Measurements from ENCODE around the gene BCKDK. TPM values are rescaled to one million over a fixed set of nuclear protein-coding genes. Genes with fewer than 3 reads are reported as not detected.

Gene BCKDK
- 12.3 and 19.4 TPM in 2 replicates for total RNA-seq

DNA sequence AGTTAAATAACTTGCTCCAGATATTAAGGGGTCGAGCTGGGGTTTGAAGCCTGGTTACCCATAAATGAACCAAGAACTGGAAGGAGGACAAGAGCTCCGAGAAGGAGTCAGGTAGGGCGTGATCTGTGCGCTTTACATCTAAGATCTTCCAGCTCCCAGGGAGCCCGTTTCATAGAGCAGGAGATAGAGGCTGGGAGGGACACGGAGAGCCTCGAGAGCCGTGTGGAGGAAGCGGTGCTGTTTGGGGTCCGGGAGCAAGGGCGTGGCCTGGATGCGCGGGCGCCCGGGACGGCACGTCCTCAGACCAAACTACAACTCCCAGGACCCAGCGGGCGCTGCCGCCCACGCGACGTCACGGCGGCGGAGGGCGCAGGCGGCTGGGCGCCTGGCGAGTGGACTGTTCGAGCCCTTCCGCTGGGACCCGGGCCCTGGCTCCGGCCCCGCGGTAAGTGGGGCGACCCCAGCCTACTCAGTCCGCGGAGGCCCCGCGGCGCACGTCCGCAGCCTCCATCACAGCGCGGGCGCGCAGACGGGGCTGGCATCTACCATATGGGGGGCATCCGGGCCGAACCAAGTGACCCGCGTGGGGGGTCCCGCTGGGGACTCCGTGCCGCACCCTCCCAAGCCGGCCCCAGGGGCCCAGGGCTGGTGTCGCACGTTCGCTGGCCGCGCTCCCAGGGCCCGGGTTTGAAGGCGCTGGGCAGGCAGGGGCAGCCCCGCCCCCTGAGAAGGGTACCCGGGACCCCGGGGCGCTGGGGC lies at the start of gene BCKDK:
BCKDK (plus strand) TSS at position 352 of the 759 bp plus-strand sequence. CDS start 838 bp downstream, outside the sequence.

GRCh38 chr16:31073970-31074813 lies 34.0 kb upstream of the BCKDK start, which contains the start of the genes ZNF646 and ZNF668:
ZNF646 (plus strand) TSS chr16:31074422; CDS start chr16:31076325, 1,903 bp downstream.
ZNF668 (minus strand) TSS chr16:31074240; CDS start chr16:31064459, 9,781 bp downstream.

GRCh38 chr16:31088459-31089183 lies 19.6 kb upstream of the BCKDK start, which contains the start of gene PRSS53:
PRSS53 (minus strand) TSS chr16:31088943; CDS start chr16:31088809, 134 bp downstream.

DNA sequence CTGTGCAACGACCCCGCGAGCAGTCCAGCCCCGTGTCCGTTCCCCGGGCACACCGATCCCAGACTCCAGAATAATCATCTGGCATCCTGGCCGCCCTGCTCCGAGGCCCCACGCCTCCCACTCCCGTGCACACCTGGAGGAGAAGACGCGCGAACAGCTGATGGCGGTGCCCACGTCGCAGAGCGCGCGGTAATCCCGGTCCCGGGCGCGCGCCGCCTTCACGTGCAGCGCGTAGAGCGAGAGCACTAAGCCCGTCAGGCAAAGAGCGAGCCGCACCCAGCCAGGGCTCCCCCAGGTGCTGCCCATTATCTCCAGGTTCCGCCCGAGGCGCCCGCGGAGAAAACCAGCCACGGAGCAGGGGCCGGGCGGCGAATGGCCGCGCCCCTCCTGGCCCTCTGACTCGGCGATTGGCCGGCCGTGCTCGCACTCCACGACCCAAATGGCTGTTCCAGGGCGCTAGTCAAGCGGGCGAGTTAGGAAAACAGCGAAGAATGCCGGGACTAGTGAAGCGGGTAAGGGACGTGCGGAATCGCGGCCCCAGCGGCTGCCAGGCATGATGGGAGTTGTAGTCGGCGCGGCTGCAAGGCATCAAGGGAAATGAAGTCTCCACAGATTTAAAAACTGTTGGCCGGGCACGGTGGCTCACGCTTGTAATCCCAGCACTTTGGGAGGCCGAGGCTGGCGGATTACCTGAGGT lies 13.6 kb upstream of the BCKDK start, which contains the start of gene VKORC1:
VKORC1 (minus strand) TSS at position 374 of the 697 bp plus-strand sequence; CDS start at position 306, 68 bp downstream.

DNA sequence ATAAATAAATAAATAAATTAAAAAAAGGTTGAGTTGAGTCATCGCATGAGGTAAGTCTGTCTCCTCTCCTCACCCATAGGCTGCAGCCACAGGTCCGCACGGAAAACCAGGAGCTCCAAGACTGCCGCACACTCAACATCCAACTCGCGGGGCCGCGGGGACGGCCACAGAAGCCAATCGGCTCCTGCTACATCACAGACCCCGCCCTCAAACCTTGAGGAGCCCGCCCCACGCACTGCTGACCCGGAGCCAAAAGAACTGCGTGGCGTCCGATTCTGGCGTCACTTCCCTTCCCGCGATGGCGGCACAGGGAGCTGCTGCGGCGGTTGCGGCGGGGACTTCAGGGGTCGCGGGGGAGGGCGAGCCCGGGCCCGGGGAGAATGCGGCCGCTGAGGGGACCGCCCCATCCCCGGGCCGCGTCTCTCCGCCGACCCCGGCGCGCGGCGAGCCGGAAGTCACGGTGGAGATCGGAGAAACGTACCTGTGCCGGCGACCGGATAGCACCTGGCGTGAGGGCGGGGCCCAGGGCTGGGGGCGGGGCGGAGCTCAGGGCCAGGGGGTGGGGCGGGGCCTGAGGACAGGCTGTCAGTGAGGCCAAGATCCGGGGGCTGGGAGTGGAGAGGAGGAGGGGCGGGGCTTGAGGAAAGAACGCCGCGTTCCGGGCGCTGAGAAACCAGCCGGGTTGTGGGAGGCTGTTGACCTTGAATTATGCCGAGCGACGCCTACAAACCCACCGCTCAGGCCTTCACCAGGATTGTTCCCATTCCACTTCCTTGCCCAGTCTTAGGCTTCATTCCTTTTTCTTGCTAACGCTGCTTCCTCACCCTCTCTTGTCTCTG lies 9.4 kb downstream of the BCKDK start, which contains the start of gene KAT8:
KAT8 (plus strand) TSS at position 281 of the 839 bp plus-strand sequence; CDS start at position 299, 18 bp downstream.

GRCh38 chr16:31135535-31136286 lies 27.5 kb downstream of the BCKDK start, which contains the start of gene PRSS8:
PRSS8 (minus strand) TSS chr16:31135727; CDS start chr16:31135498, 229 bp downstream.

DNA sequence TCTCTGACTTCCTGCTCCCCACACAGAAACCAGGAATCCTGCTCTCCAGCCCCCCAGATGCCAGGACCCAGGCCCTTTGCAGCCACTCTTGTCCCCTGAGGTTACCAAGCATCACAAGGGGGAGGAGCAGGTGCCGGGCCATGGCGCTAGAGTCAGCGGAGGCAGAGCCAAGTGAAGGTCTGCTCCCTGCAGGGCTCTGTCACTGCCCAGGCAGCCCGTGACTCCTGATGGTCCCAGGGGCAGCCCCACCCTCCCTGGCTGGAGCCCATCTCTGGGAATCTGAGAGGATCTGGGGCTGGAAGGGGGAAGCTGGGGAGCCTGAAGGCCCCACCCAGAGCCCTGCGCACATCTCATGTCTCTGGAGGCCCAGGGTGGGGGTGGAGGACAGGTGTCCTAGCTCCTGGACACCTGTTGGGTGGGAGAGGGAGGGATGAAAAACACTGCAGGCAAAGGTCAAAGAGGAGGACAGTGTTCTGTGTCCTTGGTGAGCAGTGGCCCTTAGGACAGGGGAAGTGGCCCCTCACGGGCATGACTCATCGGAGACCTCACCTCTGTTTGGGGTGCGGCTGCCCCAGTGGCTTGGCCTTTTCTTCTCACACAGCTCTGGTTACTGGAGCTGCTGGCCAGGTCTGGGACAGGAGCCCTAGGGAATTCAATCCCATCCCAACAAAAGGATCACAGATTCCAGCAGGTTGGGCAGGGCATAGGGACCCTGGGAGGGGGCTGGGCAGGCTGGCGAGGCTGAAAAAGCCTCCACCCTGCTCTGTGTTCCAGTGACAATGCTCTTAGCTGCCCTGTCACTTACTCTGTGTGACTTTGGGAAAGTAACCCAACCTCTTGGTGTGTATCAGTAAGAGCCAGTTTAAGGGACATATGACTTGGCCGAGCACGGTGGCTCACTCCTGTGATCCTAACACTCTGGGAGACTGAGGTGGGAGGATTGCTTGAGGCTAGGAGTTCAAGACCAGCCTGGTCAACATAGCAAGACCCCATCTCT lies 42.0 kb downstream of the BCKDK start, which contains the start of gene PRSS36:
PRSS36 (minus strand) TSS at position 173 of the 997 bp plus-strand sequence; CDS start at position 142, 31 bp downstream.

Other genes with a start within 250 kb of the BCKDK start
- 23.1 and 27.8 TPM in 2 replicates for gene BCL7C, start 214.3 kb upstream of the BCKDK start, total RNA-seq
- gene CTF1, start 211.8 kb upstream of the BCKDK start, total RNA-seq = under 0.01 and 0.19 TPM in 2 replicates
- gene FBXL19, start 184.8 kb upstream of the BCKDK start, total RNA-seq = 14.0 and 15.2 TPM in 2 replicates
- gene ORAI3, start 159.3 kb upstream of the BCKDK start, total RNA-seq = 13.5 and 16.0 TPM in 2 replicates
- 1.6 and 5.4 TPM in 2 replicates for gene SETD1A, start 150.6 kb upstream of the BCKDK start, total RNA-seq
- 17.3 and 22.2 TPM in 2 replicates for gene HSD3B7, start 123.2 kb upstream of the BCKDK start, total RNA-seq
- 1.1 TPM in 1 of 2 replicates, not detected in the other for gene STX1B, start 97.7 kb upstream of the BCKDK start, total RNA-seq
- gene STX4, start 74.8 kb upstream of the BCKDK start, total RNA-seq = 19.3 and 35.1 TPM in 2 replicates
- 5.7 and 6.3 TPM in 2 replicates for gene ZNF668, start 34.1 kb upstream of the BCKDK start, total RNA-seq
- 7.8 and 16.0 TPM in 2 replicates for gene ZNF646, start 34.0 kb upstream of the BCKDK start, total RNA-seq
- gene PRSS53, start 19.4 kb upstream of the BCKDK start, total RNA-seq = 0.81 and 1.6 TPM in 2 replicates
- gene VKORC1, start 13.6 kb upstream of the BCKDK start, total RNA-seq = 59.1 and 60.7 TPM in 2 replicates
- gene KAT8, start 9.3 kb downstream of the BCKDK start, total RNA-seq = 27.8 and 36.9 TPM in 2 replicates
- not detected in 2 replicates for gene PRSS8, start 27.3 kb downstream of the BCKDK start, total RNA-seq
- 0.31 TPM in 1 of 2 replicates, not detected in the other for gene PRSS36, start 41.7 kb downstream of the BCKDK start, total RNA-seq
- 29.5 and 62.4 TPM in 2 replicates for gene FUS, start 71.8 kb downstream of the BCKDK start, total RNA-seq
- 39.4 and 93.4 TPM in 2 replicates for gene PYCARD, start 94.4 kb downstream of the BCKDK start, total RNA-seq
- gene TRIM72, start 105.7 kb downstream of the BCKDK start, total RNA-seq = not detected in 2 replicates
- not detected in 2 replicates for gene PYDC1, start 108.7 kb downstream of the BCKDK start, total RNA-seq
- gene ITGAM, start 151.6 kb downstream of the BCKDK start, total RNA-seq = 0.25 TPM in 1 of 2 replicates, not detected in the other
- gene ITGAX, start 246.8 kb downstream of the BCKDK start, total RNA-seq = 0.16 and 0.31 TPM in 2 replicates

Measured in bladder microvascular endothelial cell (primary cell).